H1 (cell line): ENCODE results near the gene SHROOM4. TPM values are rescaled to one million over a fixed set of nuclear protein-coding genes. Genes with fewer than 3 reads are reported as not detected.
A peak's percentile ranks its signal among the peaks of the same experiment; 100 is the strongest.

ENCODE experiments used
- CTCF ChIA-PET: fragments of 300-600 bp; sonication (Branson Sonifier 250); formaldehyde crosslinking; loops from one replicate; lab custom pipeline; 2021; ENCODE audit not compliant: partially characterized antibody; lab: Charles Lee
- POLR2A ChIA-PET: fragments of 300-600 bp; sonication (Branson Sonifier 250); formaldehyde crosslinking; loops from one replicate; lab custom pipeline; 2021; ENCODE audit warnings: inconsistent platforms; ENCODE audit not compliant: partially characterized antibody; lab: Charles Lee
- DNase-seq, 2 experiments: peaks; one replicate each; pipeline versions ENCODE4 v3.0.0 to v3.0.0-alpha.2; 2010 to 2022; ENCODE audit warnings: low spot score in 2 of 2, low read depth in 1 of 2, mixed read lengths in 1 of 2
- FAIRE-seq: peaks from 2 replicates; lab custom pipeline; 2011; peaks lifted over from hg19 to GRCh38; lab: Jason Lieb, UNC
- H2AFZ ChIP-seq: 2 replicates; pipeline ENCODE4 v1.8.1; 2012; ENCODE audit warnings: low read length, inconsistent platforms
- H2AK5ac ChIP-seq: 2 replicates; pipeline ENCODE4 v1.6.1; 2013; ENCODE audit warnings: low read depth, low read length
- H2BK120ac ChIP-seq: replicated peaks from 2 replicates; pipeline ENCODE3; 2013; ENCODE audit warnings: low read depth, low read length, inconsistent platforms
- H2BK12ac ChIP-seq: 2 replicates; pipeline ENCODE4 v1.6.1; 2013; ENCODE audit warnings: low read depth, low read length
- H2BK15ac ChIP-seq: 2 replicates; pipeline ENCODE4 v1.6.1; 2013; ENCODE audit warnings: low read length
- H2BK20ac ChIP-seq: 2 replicates; pipeline ENCODE4 v1.6.1; 2013; ENCODE audit warnings: low read length
- H2BK5ac ChIP-seq: 2 replicates; pipeline ENCODE4 v1.6.1; 2013; ENCODE audit warnings: low read depth, low read length
- H3K14ac ChIP-seq: 2 replicates; pipeline ENCODE4 v1.6.1; 2013; ENCODE audit warnings: inconsistent platforms; ENCODE audit not compliant: insufficient read length
- H3K18ac ChIP-seq: 2 replicates; pipeline ENCODE4 v1.6.1; 2013; ENCODE audit warnings: low read length; ENCODE audit errors: extremely low read depth
- H3K23ac ChIP-seq: 2 replicates; pipeline ENCODE4 v1.6.1; 2013; ENCODE audit warnings: inconsistent platforms; ENCODE audit not compliant: insufficient read length
- H3K23me2 ChIP-seq: 2 replicates; pipeline ENCODE4 v1.6.1; 2013; ENCODE audit warnings: low read depth, low read length
- H3K27ac ChIP-seq: 2 replicates; pipeline ENCODE4 v1.6.1; 2011; ENCODE audit warnings: low read depth, low read length, inconsistent platforms
- H3K27me3 ChIP-seq, 4 experiments: replicated peaks in 1 of 4; 1 replicate in 1 of 4; 2 replicates in 3 of 4; pipeline versions ENCODE4 v1.6.1 to v1.8.1; 2011 to 2013; ENCODE audit warnings: low read length in 3 of 4, mild to moderate bottlenecking in 3 of 4, inconsistent platforms in 2 of 4, mixed read lengths in 2 of 4, moderate library complexity in 1 of 4; ENCODE audit not compliant: control insufficient read depth in 3 of 4, insufficient read depth in 3 of 4; ENCODE audit errors: extremely low read depth in 1 of 4
- H3K36me3 ChIP-seq, 4 experiments: 2 replicates each; pipeline versions ENCODE4 v1.6.1 to v1.8.1; 2011 to 2013; ENCODE audit warnings: mild to moderate bottlenecking in 4 of 4, low read length in 3 of 4, moderate library complexity in 2 of 4, control low read depth in 1 of 4, inconsistent platforms in 1 of 4; ENCODE audit not compliant: insufficient read depth in 4 of 4, control insufficient read depth in 2 of 4
- H3K4ac ChIP-seq: replicated peaks from 2 replicates; pipeline ENCODE3; 2013; ENCODE audit warnings: low read length, low read depth, mixed read lengths, inconsistent platforms; ENCODE audit not compliant: insufficient read length
- H3K4me1 ChIP-seq, 4 experiments: replicated peaks in 1 of 4; 1 replicate in 1 of 4; 2 replicates in 3 of 4; pipeline versions ENCODE4 v1.6.1 to v1.8.1; 2011 to 2013; ENCODE audit warnings: low read length in 3 of 4, inconsistent platforms in 2 of 4, mixed read lengths in 1 of 4; ENCODE audit not compliant: insufficient read depth in 4 of 4, control insufficient read depth in 3 of 4
- H3K4me2 ChIP-seq, 2 experiments: 2 replicates each; pipeline versions ENCODE4 v1.6.1 to v1.8.1; 2011 to 2013; ENCODE audit warnings: low read depth in 2 of 2, low read length in 2 of 2, control low read depth in 1 of 2, inconsistent platforms in 1 of 2, mild to moderate bottlenecking in 1 of 2; ENCODE audit not compliant: insufficient read depth in 1 of 2
- H3K4me3 ChIP-seq, 4 experiments: fragments of 200-600, 300-600 bp in 1 of 4; sonication (generic), shearing (Covaris generic), sonication (Bioruptor Twin) in 1 of 4; 2 replicates each; pipeline versions ENCODE4 v1.5.1 to v1.8.1; 2011 to 2016; ENCODE audit warnings: low read length in 4 of 4, low read depth in 3 of 4, control low read depth in 2 of 4, inconsistent platforms in 2 of 4, mild to moderate bottlenecking in 2 of 4, mixed read lengths in 1 of 4, moderate library complexity in 1 of 4; ENCODE audit not compliant: insufficient read depth in 2 of 4; ENCODE audit errors: extremely low read depth in 1 of 4
- H3K56ac ChIP-seq: replicated peaks from 2 replicates; pipeline ENCODE3; 2013; ENCODE audit warnings: low read depth, mild to moderate bottlenecking, mixed read lengths, low read length, inconsistent platforms; ENCODE audit not compliant: insufficient read length
- H3K79me1 ChIP-seq: 2 replicates; pipeline ENCODE4 v1.6.1; 2013; ENCODE audit warnings: low read depth, low read length, control low read depth
- H3K79me2 ChIP-seq, 2 experiments: 2 replicates each; pipeline versions ENCODE4 v1.6.1 to v1.8.1; 2012 to 2013; ENCODE audit warnings: low read length in 2 of 2, mild to moderate bottlenecking in 2 of 2, inconsistent platforms in 1 of 2; ENCODE audit not compliant: insufficient read depth in 2 of 2, control insufficient read depth in 1 of 2
- H3K9ac ChIP-seq, 4 experiments: replicated peaks in 1 of 4; 1 replicate in 1 of 4; 2 replicates in 3 of 4; pipeline versions ENCODE4 v1.6.1 to v1.8.1; 2011 to 2013; ENCODE audit warnings: low read depth in 3 of 4, low read length in 3 of 4, control low read depth in 2 of 4, mild to moderate bottlenecking in 2 of 4, moderate library complexity in 2 of 4, inconsistent platforms in 1 of 4; ENCODE audit errors: extremely low read depth in 1 of 4
- H3K9me3 ChIP-seq, 2 experiments: 2 replicates each; pipeline versions ENCODE4 v1.6.1 to v1.8.1; 2012 to 2013; ENCODE audit warnings: mild to moderate bottlenecking in 2 of 2, moderate library complexity in 2 of 2, control low read depth in 1 of 2, inconsistent platforms in 1 of 2, low read depth in 1 of 2, low read length in 1 of 2, mixed read lengths in 1 of 2; ENCODE audit not compliant: insufficient read depth in 2 of 2
- H4K20me1 ChIP-seq, 2 experiments: replicated peaks in 1 of 2; 2 replicates each; pipeline versions ENCODE3 to v1.8.1; 2011 to 2013; ENCODE audit warnings: inconsistent platforms in 2 of 2, low read length in 2 of 2, mild to moderate bottlenecking in 1 of 2; ENCODE audit not compliant: insufficient read depth in 2 of 2, control insufficient read depth in 1 of 2
- H4K5ac ChIP-seq: 2 replicates; pipeline ENCODE4 v1.6.1; 2013; ENCODE audit warnings: low read length, low read depth, mixed read lengths, inconsistent platforms; ENCODE audit not compliant: insufficient read length
- H4K8ac ChIP-seq: 2 replicates; pipeline ENCODE4 v1.8.0; 2013; ENCODE audit warnings: mild to moderate bottlenecking, moderate library complexity, low read length, inconsistent platforms; ENCODE audit not compliant: insufficient read depth; ENCODE audit errors: extremely low read depth
- H4K91ac ChIP-seq: replicated peaks from 2 replicates; pipeline ENCODE3; 2013; ENCODE audit warnings: low read length, mixed read lengths, inconsistent platforms; ENCODE audit not compliant: insufficient read length
- CHD2 ChIP-seq: IDR thresholded peaks from 2 replicates; pipeline ENCODE4 v1.6.1; 2012; ENCODE audit warnings: low read length, improper control_type of control experiment
- E2F6 ChIP-seq: IDR thresholded peaks from 2 replicates; pipeline ENCODE4 v1.6.1; 2012; ENCODE audit warnings: inconsistent platforms
- EZH2 ChIP-seq: fragments of 200-600 bp; sonication (generic); IDR thresholded peaks from 2 replicates; pipeline ENCODE4 v1.7.1; 2012; ENCODE audit warnings: low read depth, mild to moderate bottlenecking, moderate library complexity, low read length, inconsistent platforms; ENCODE audit not compliant: severe bottlenecking
- SAP30 ChIP-seq: fragments of 300-600 bp; sonication (generic); IDR thresholded peaks from 2 replicates; pipeline ENCODE4 v1.7.1; 2012; ENCODE audit warnings: low read length, moderate library complexity, mild to moderate bottlenecking, inconsistent platforms; ENCODE audit not compliant: insufficient read depth, insufficient replicate concordance
- SP1 ChIP-seq: IDR thresholded peaks from 2 replicates; pipeline ENCODE4 v1.6.1; 2011; ENCODE audit warnings: low read depth, low read length
- SP2 ChIP-seq: IDR thresholded peaks from 2 replicates; pipeline ENCODE4 v1.6.1; 2012; ENCODE audit warnings: mild to moderate bottlenecking, low read length, inconsistent platforms
- YY1 ChIP-seq: IDR thresholded peaks from 2 replicates; pipeline ENCODE4 v1.6.1; 2011; ENCODE audit warnings: low read depth, mild to moderate bottlenecking, low read length
- WGBS, 2 experiments: shearing (Covaris generic) in 1 of 2; methylation state at CpG; one replicate each; pipeline versions ENCODE4 v1.1.6 to v1.1.7; 2013 to 2015; ENCODE audit warnings: low lambda C conversion rate in 2 of 2, mixed read lengths in 2 of 2, inconsistent platforms in 1 of 2, low coverage in 1 of 2, missing lambda C conversion rate in 1 of 2; ENCODE audit not compliant: insufficient replicate concordance in 2 of 2, insufficient coverage in 1 of 2, insufficient read length in 1 of 2; ENCODE audit errors: extremely low coverage in 1 of 2, missing lambda C conversion rate in 1 of 2; 5-methylcytosine and 5-hydroxymethylcytosine counted together
- polyA plus RNA-seq, 7 experiments: library from polyadenylated mRNA; depleted of rRNA in 3 of 7; stranded (reverse) in 5 of 7; unstranded in 2 of 7; fragments of >200 nt in 5 of 7; fragments of 200-250 nt in 2 of 7; gene quantifications; 1 replicate in 5 of 7; 2 replicates in 1 of 7; 4 replicates in 1 of 7; pipeline versions ENCODE4 v1.2.1 to v1.2.3, GENCODE V29; 2011 to 2013; ENCODE audit warnings: missing spikeins in 2 of 7, mixed read lengths in 2 of 7
- total RNA-seq: library from RNA; stranded (reverse); fragmentation: NEBNext Ultra II Directional; extraction: Animal tissue kit (Norgen Biotek cat#: 25700); gene quantifications from 2 replicates; pipeline ENCODE4 v1.2.1, GENCODE V29; 2021
- TF ChIP-seq, protein P1 (sequence below): IDR thresholded peaks from 2 replicates; pipeline ENCODE4 v1.6.1; 2012; ENCODE audit warnings: low read length, inconsistent platforms

Gene SHROOM4
- total and polyA plus RNA-seq, 2 of the 8 experiments (the other 6 are each of a cell fraction or from before 2014, with no cell fraction given) = 1.6 to 5.6 TPM

DNA sequence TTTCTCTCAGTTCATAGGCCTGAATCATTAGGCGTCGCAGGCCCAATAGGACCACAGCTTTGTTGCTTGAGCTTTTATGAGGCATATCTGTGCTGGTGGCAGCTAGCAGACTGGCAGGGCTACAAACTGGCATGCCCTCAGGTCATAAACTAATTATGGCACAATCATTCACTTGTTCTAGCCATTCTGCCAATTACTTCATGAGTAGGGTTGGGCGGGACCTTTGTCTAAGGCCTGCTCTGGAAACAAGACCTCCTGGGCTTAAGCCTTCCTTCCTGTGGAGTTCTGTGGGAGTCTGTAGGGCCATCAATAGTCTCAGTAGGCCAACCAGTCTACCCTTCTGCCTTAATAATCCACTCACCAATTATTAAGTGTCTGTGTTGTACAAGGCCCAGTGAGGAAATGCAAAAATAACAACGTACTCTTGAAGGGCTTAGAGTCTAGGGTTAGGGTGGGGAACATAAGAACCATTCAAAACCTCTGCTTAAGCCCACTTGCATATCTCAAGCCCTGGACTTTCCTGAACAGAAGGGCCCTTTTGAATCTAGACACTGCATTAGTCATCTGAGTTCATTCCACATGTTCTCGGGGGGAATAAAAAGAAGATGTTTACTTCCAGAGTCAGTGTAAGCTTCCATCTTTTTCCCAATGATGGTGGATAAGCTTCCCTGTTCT, 44.5 kb downstream of the SHROOM4 start:
- TF ChIP-seq CHD2 = no peak
- no peak for TF ChIP-seq YY1
- TF ChIP-seq SP1 = no peak
- no peak for TF ChIP-seq SP2
- no peak for TF ChIP-seq SAP30
- no peak for TF ChIP-seq E2F6
- TF ChIP-seq, protein P1, sequence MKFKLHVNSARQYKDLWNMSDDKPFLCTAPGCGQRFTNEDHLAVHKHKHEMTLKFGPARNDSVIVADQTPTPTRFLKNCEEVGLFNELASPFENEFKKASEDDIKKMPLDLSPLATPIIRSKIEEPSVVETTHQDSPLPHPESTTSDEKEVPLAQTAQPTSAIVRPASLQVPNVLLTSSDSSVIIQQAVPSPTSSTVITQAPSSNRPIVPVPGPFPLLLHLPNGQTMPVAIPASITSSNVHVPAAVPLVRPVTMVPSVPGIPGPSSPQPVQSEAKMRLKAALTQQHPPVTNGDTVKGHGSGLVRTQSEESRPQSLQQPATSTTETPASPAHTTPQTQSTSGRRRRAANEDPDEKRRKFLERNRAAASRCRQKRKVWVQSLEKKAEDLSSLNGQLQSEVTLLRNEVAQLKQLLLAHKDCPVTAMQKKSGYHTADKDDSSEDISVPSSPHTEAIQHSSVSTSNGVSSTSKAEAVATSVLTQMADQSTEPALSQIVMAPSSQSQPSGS = no peak
- no peak for TF ChIP-seq EZH2
- Histone ChIP-seq H3K4me3 (no peak overlapping the region), H2AFZ (no peak overlapping the region), H3K36me3 (no peaks in the 10 kb centered on the region), H3K4ac (no peak overlapping the region), H2BK120ac (no peak overlapping the region), H3K79me2 (no peaks in the 10 kb centered on the region), H4K20me1 (no peaks in the 10 kb centered on the region), H3K23me2 (no peaks in the 10 kb centered on the region), H2AK5ac (0 out of 2 replicates have a peak overlapping the region, but pooled peaks have one; percentile 6), H3K56ac (no peak overlapping the region), H4K5ac (no peak overlapping the region), H2BK15ac (no peak overlapping the region), H3K27me3 (no peaks in the 10 kb centered on the region), H3K23ac (no peak overlapping the region), H3K18ac (no peak overlapping the region), H2BK5ac (no peak overlapping the region), H3K14ac (no peak overlapping the region), H3K79me1 (no peaks in the 10 kb centered on the region), H4K8ac (no peak overlapping the region), H3K9ac (no peak overlapping the region), H3K4me1 (no peaks in the 10 kb centered on the region), H2BK12ac (no peak overlapping the region), H3K27ac (no peak overlapping the region), H2BK20ac (no peak overlapping the region), H3K4me2 (no peak overlapping the region), H4K91ac (no peak overlapping the region), H3K9me3 (no peaks in the 10 kb centered on the region)
- ChIA-PET CTCF (interaction anchor here (0.9 kb wide), 1 partner anchor 97 kb away, joined by 3 read pairs; no protein-coding TSS in a partner anchor), POLR2A (no interaction called here)
- FAIRE-seq = no peak
- DNase-seq = no peak
- WGBS, 2 experiments = 95% methylated on average over 5 of the region's 5 CpGs; no CpG with 5 or more reads in 1 of the 2 experiments
